Prostate gland (tissue), 2 donors: ENCODE results near the gene FRMD4A. TPM values are rescaled to one million over a fixed set of nuclear protein-coding genes. Genes with fewer than 3 reads are reported as not detected.
A peak's percentile ranks its signal among the peaks of the same experiment; 100 is the strongest.

Experiments used
- DNase-seq: peaks from one replicate; pipeline ENCODE4 v3.0.0-alpha.2; 2019; ENCODE audit warnings: low spot score
- H3K27ac ChIP-seq, 2 donors: fragments of 200-600 bp; sonication (generic); 2 replicates each; pipeline ENCODE4 v1.5.1; 2017 to 2019
- H3K27me3 ChIP-seq: fragments of 200-600 bp; sonication (generic); replicated peaks from 2 replicates; pipeline ENCODE4 v1.5.1; 2019; ENCODE audit not compliant: insufficient read depth
- H3K36me3 ChIP-seq, 2 donors: fragments of 200-600 bp; sonication (generic); 1 replicate in 1 of 2; 2 replicates in 1 of 2; pipeline versions ENCODE4 v1.5.1 to v1.8.1; 2017 to 2019
- H3K4me1 ChIP-seq: fragments of 200-600 bp; sonication (generic); replicated peaks from 2 replicates; pipeline ENCODE4 v1.5.1; 2019
- H3K4me3 ChIP-seq, 2 donors: fragments of 200-600 bp; sonication (generic); 2 replicates each; pipeline ENCODE4 v1.5.1; 2017 to 2019
- H3K9me3 ChIP-seq: fragments of 200-600 bp; sonication (generic); 2 replicates; pipeline ENCODE4 v1.5.1; 2017
- CTCF ChIP-seq, 4 experiments: fragments of 200-600 bp in 2 of 4; fragments of 450-650 bp in 2 of 4; sonication (generic) in 2 of 4; IDR thresholded peaks; 1 replicate in 3 of 4; 2 replicates in 1 of 4; pipeline ENCODE4 v1.5.1; 2016 to 2019; ENCODE audit warnings: antibody characterized with exemption in 4 of 4, mild to moderate bottlenecking in 2 of 4, moderate library complexity in 2 of 4
- POLR2A ChIP-seq: fragments of 450-650 bp; IDR thresholded peaks from one replicate; pipeline ENCODE4 v1.6.1; 2016; ENCODE audit warnings: antibody characterized with exemption, mild to moderate bottlenecking
- POLR2AphosphoS5 ChIP-seq: sonication (generic); formaldehyde crosslinking; IDR thresholded peaks from one replicate; pipeline ENCODE4 v1.6.1; 2017; ENCODE audit warnings: antibody characterized with exemption
- WGBS: methylation state at CpG from one replicate; pipeline ENCODE4 v1.1.5; 2018; 5-methylcytosine and 5-hydroxymethylcytosine counted together
- intact Hi-C: fragments of 100-400 bp; cut with DNase I; formaldehyde crosslinking; loops from one replicate; pipeline ENCODE4 v1.14.2; 2022
- total RNA-seq, 2 donors: library from RNA; depleted of rRNA; stranded (reverse); fragments of >200 nt; gene quantifications; one replicate each; pipeline ENCODE4 v1.1.0, GENCODE V29; 2016

Gene FRMD4A
- total RNA-seq, 2 donors from 2014 or later, result 38.0 to 53.2 TPM

- Histone ChIP-seq H3K4me1 (peaks cover 20% of the 10 kb centered on the region), H3K36me3 (no peaks in the 10 kb centered on the region), H3K27me3 (no peaks in the 10 kb centered on the region), H3K4me3 (no peak overlapping the region), H3K9me3 (no peaks in the 10 kb centered on the region), H3K27ac (no peak overlapping the region)
- WGBS, result 69% methylated on average over 3 of the region's 3 CpGs
- TF ChIP-seq POLR2A (no peak), POLR2AphosphoS5 (no peak), CTCF (IDR thresholded peaks at IDR 0.05) (no peak)
- DNase-seq, result no peak
- intact Hi-C loops, result no loop called here
Measured at GRCh38 chr10:13993673-13994089, 337.0 kb downstream of the FRMD4A start.

GRCh38 chr10:13993169-13993568, 337.6 kb downstream of the FRMD4A start:
- no peak overlapping the region for H3K4me3 ChIP-seq
- TF ChIP-seq POLR2AphosphoS5 (peak; percentile 6), POLR2A (no peak), CTCF (IDR thresholded peaks at IDR 0.05) (no peak)
- H3K36me3 ChIP-seq, result no peaks in the 10 kb centered on the region
- no peaks in the 10 kb centered on the region for H3K27me3 ChIP-seq
- intact Hi-C loops, result no loop called here
- H3K4me1 ChIP-seq, result peaks cover 20% of the 10 kb centered on the region
- WGBS, result 5% methylated on average over 2 of the region's 2 CpGs
- H3K27ac ChIP-seq, result no peak overlapping the region
- DNase-seq, result peak; percentile 22
- no peaks in the 10 kb centered on the region for H3K9me3 ChIP-seq

GRCh38 chr10:13991353-13991752, 339.4 kb downstream of the FRMD4A start:
- Histone ChIP-seq H3K27ac (peak overlapping the region; percentile 60 to 66), H3K4me1 (peaks cover 20% of the 10 kb centered on the region), H3K4me3 (no peak overlapping the region), H3K27me3 (no peaks in the 10 kb centered on the region), H3K36me3 (no peaks in the 10 kb centered on the region), H3K9me3 (no peaks in the 10 kb centered on the region)
- peak; percentile 24 for DNase-seq
- TF ChIP-seq POLR2A, result no peak
- peak; percentile 74 for TF ChIP-seq POLR2AphosphoS5
- TF ChIP-seq CTCF (IDR thresholded peaks at IDR 0.05), result no peak
- intact Hi-C loops, result no loop called here
- 24% methylated on average over 5 of the region's 5 CpGs for WGBS

- Histone ChIP-seq H3K36me3 (no peaks in the 10 kb centered on the region), H3K9me3 (no peaks in the 10 kb centered on the region), H3K4me1 (peaks cover 20% of the 10 kb centered on the region), H3K4me3 (no peak overlapping the region), H3K27me3 (no peaks in the 10 kb centered on the region), H3K27ac (peak overlapping the region; percentile 60 to 66)
- WGBS, result 14% methylated on average over 7 of the region's 7 CpGs
- intact Hi-C loops, result no loop called here
- peak; percentile 17 for DNase-seq
- TF ChIP-seq CTCF (IDR thresholded peaks at IDR 0.05), result no peak
Measured at GRCh38 chr10:13990946-13991345, 339.8 kb downstream of the FRMD4A start.

- no peaks in the 10 kb centered on the region for H3K36me3 ChIP-seq
- TF ChIP-seq CTCF (IDR thresholded peaks at IDR 0.05) (no peak), POLR2AphosphoS5 (no peak), POLR2A (no peak)
- peak overlapping the region; percentile 60 to 66 for H3K27ac ChIP-seq
- H3K9me3 ChIP-seq, result no peaks in the 10 kb centered on the region
- DNase-seq, result no peak
- no peak overlapping the region for H3K4me3 ChIP-seq
- intact Hi-C loops, result no loop called here
- H3K27me3 ChIP-seq, result no peaks in the 10 kb centered on the region
- WGBS, result 37% methylated on average over 11 of the region's 12 CpGs
- H3K4me1 ChIP-seq, result peaks cover 20% of the 10 kb centered on the region
Measured at GRCh38 chr10:13990392-13990805, 340.3 kb downstream of the FRMD4A start.
